DOHH2 (cell line): ENCODE results near the gene NAV2.

Experiments
- EZH2phosphoT487 ChIP-seq: fragments of 200-600 bp; sonication (generic); IDR thresholded peaks from 2 replicates; pipeline ENCODE4 v1.6.1; 2017; ENCODE audit warnings: borderline replicate concordance, mild to moderate bottlenecking, antibody characterized with exemption, low read length, moderate library complexity, mixed read lengths
- TF ChIP-seq, protein P1 (sequence below): fragments of 200-600 bp; sonication (generic); IDR thresholded peaks from one replicate; pipeline ENCODE4 v1.5.1; 2014; ENCODE audit warnings: antibody characterized with exemption, mild to moderate bottlenecking, low read depth, low read length; ENCODE audit not compliant: poor library complexity, severe bottlenecking

DNA sequence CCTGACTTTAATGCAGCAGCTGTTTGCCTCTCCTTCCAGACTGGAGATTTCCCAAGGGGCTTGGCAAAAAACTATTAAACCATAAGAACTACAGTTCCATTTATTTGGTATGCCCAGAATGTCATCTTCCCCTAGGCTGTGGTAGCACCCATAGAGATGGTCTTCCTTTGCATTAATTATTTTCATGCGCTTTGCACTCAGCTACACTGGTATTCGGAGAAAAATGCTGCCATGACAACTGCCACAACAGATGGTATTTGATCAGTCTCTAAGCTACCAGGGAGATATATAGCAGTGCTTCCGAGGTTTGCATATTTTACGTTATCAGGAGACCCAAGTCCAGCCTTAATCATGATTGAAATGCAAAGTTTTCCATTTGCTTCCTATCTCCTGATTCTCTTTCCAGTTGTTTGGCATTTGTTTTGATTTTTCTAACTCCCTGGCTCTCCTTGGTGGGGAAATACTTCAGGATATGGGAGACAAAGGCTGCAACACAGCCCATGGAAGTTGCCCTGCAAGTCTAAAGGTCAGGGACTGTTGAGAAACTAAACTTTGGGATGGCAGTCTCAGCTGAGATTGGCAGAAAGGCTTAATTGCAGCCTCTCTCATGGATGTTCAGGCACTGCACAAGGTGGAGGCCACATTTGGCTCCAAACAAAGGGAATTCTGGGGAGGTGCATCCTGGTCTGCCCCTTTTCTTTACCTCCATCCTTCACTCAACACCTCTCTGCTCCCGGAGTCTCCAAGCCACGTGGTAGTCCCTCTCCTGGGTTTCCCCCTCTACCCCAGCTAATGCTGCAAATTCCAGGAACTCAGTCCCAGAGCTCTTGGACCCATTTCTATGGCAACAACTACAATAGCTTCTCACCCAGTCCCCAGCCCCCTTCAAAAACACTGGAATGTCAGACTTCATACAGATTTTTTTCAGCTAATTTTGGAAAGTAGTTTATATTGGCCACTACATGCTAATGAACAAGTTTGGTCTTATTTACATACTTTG, 151.8 kb downstream of the NAV2 start:
- TF ChIP-seq, protein P1, sequence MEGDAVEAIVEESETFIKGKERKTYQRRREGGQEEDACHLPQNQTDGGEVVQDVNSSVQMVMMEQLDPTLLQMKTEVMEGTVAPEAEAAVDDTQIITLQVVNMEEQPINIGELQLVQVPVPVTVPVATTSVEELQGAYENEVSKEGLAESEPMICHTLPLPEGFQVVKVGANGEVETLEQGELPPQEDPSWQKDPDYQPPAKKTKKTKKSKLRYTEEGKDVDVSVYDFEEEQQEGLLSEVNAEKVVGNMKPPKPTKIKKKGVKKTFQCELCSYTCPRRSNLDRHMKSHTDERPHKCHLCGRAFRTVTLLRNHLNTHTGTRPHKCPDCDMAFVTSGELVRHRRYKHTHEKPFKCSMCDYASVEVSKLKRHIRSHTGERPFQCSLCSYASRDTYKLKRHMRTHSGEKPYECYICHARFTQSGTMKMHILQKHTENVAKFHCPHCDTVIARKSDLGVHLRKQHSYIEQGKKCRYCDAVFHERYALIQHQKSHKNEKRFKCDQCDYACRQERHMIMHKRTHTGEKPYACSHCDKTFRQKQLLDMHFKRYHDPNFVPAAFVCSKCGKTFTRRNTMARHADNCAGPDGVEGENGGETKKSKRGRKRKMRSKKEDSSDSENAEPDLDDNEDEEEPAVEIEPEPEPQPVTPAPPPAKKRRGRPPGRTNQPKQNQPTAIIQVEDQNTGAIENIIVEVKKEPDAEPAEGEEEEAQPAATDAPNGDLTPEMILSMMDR: no peak
- no peak for TF ChIP-seq EZH2phosphoT487
